Measurements from ENCODE around the gene MICALL1. TPM values are rescaled to one million over a fixed set of nuclear protein-coding genes. Genes with fewer than 3 reads are reported as not detected.

Gene MICALL1, protein sequence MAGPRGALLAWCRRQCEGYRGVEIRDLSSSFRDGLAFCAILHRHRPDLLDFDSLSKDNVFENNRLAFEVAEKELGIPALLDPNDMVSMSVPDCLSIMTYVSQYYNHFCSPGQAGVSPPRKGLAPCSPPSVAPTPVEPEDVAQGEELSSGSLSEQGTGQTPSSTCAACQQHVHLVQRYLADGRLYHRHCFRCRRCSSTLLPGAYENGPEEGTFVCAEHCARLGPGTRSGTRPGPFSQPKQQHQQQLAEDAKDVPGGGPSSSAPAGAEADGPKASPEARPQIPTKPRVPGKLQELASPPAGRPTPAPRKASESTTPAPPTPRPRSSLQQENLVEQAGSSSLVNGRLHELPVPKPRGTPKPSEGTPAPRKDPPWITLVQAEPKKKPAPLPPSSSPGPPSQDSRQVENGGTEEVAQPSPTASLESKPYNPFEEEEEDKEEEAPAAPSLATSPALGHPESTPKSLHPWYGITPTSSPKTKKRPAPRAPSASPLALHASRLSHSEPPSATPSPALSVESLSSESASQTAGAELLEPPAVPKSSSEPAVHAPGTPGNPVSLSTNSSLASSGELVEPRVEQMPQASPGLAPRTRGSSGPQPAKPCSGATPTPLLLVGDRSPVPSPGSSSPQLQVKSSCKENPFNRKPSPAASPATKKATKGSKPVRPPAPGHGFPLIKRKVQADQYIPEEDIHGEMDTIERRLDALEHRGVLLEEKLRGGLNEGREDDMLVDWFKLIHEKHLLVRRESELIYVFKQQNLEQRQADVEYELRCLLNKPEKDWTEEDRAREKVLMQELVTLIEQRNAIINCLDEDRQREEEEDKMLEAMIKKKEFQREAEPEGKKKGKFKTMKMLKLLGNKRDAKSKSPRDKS
- total RNA-seq = 10 to 100 TPM; 25.2 to 38.0 TPM
- 30.8 TPM for polyA plus RNA-seq (ENCODE audit: insufficient read depth, low read depth, low replicate concordance)
- long read RNA-seq, donor 1, full-length matches to known transcripts = 1 of 1 reads
- long read RNA-seq, donor 1, partial matches to known transcripts = 0 of 1 reads
- long read RNA-seq, donor 1, other reads (novel, unspliced or antisense) = 0 of 1 reads
- long read RNA-seq, donor 2 = 0 reads

DNA sequence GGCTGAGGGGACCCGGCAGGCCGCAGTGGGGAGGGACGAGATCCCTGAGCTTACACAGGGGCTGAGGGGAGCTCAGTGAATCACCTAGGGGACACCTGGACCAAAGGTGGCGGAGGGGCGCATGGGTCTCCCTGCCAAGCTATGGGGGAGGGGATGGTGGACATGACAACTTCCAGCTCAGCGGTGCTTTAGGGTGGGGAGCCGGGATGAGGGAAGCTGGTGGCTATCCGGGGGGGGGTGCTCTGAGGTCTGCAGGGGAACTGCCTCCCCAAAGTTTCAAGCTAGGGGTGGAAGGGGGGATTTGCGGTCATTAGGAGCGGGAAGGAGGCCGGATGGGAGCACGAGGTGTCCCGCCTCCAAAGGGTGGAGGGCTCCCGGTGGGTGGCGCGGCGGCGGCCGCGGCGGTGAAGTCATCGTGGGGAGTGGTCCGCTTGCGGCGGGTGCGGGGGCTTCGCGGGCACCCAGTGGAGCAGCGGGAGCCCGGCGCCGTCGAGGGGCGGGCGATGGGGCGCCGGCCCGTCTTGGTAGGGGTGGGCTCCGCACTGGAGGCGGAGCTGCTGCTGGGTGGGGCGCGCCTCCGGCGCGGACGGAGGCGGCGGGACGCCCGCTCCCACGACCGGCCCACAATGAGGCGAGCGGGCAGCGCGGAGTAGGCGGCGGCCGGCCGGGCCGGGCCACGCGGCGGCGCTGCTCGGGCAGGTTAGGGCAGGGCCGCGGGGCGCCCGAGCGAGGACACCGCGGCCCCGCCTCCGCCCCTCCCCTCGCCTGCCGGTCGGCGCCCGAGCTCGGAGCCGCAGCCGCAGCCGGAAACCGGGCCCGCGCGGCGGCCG lies at the start of gene MICALL1:
Gene MICALL1 (plus strand): TSS at position 764 of the 830 bp plus-strand sequence. CDS start 126 bp downstream, outside the sequence.
- H3K4me1 ChIP-seq = peaks cover 20% of the 10 kb centered on the region
- no peaks in the 10 kb centered on the region for H3K27me3 ChIP-seq
- H3K9me3 ChIP-seq = no peaks in the 10 kb centered on the region

DNA sequence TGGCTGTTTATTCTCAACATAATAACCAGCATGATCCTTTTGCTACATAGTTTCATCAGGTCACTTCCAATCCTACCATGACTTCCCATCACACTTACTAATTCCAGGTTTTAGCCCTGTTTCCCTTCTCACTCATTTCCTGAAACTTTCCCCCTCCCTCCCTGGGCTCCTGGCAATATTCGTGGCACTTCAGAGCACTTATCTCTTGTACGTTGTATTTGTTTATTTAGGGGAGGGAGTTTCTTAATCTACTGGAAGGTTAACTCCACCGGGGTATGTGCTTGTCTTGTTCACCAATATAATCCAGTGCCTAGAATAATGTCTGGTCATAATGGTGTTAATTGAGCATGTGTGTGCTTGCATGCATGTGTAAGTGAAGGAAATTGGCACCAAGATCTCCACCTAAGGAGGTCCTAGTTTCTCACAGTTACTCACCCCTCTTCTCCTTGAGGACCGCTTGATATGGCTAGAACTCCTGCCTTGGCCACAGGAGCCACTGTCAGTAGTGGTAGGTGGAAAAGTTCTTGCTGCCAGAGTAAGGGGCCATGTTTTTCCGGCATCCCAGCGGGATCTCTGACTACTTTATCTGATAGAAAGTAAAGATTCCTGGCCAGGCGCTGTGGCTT lies 45.2 kb upstream of the MICALL1 start:
- Histone ChIP-seq H3K4me1 (peaks cover 14% of the 10 kb centered on the region), H3K36me3 (ENCODE audit: low read depth, missing control alignments) (no peaks in the 10 kb centered on the region), H3K27me3 (no peaks in the 10 kb centered on the region), H3K9me3 (no peaks in the 10 kb centered on the region), H3K4me3 (no peak overlapping the region), H3K27ac (no peak overlapping the region)
- no peak for DNase-seq
- TF ChIP-seq POLR2A (IDR thresholded peaks at IDR 0.05) = no peak
- TF ChIP-seq, protein P1, sequence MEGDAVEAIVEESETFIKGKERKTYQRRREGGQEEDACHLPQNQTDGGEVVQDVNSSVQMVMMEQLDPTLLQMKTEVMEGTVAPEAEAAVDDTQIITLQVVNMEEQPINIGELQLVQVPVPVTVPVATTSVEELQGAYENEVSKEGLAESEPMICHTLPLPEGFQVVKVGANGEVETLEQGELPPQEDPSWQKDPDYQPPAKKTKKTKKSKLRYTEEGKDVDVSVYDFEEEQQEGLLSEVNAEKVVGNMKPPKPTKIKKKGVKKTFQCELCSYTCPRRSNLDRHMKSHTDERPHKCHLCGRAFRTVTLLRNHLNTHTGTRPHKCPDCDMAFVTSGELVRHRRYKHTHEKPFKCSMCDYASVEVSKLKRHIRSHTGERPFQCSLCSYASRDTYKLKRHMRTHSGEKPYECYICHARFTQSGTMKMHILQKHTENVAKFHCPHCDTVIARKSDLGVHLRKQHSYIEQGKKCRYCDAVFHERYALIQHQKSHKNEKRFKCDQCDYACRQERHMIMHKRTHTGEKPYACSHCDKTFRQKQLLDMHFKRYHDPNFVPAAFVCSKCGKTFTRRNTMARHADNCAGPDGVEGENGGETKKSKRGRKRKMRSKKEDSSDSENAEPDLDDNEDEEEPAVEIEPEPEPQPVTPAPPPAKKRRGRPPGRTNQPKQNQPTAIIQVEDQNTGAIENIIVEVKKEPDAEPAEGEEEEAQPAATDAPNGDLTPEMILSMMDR (IDR thresholded peaks at IDR 0.05) = no peak
- WGBS, 2 donors = 63 to 65% methylated on average over 7 of the region's 7 CpGs
- intact Hi-C loops (cut with DNase I; ENCODE audit: low total_unique reads) = no loop called here

More for the DNA sequence above, at the start of gene MICALL1:
- Histone ChIP-seq H3K4me3 (peak within 1 kb of the TSS; percentile 65 to 72), H3K36me3 (ENCODE audit: low read depth, missing control alignments) (no peaks in the 10 kb centered on the region), H3K27ac (peak within 1 kb of the TSS; percentile 67 to 86)
- TF ChIP-seq, protein P1 (IDR thresholded peaks at IDR 0.05) = peak in 1 of 3 experiments; percentile 31
- no peak for TF ChIP-seq POLR2A (IDR thresholded peaks at IDR 0.05)
- peak; percentile 69 for DNase-seq
- intact Hi-C loops (cut with DNase I; ENCODE audit: low total_unique reads) = no loop called here
- WGBS, 2 donors = 13 to 36% methylated on average over 8 to 27 of the region's 90 CpGs

DNA sequence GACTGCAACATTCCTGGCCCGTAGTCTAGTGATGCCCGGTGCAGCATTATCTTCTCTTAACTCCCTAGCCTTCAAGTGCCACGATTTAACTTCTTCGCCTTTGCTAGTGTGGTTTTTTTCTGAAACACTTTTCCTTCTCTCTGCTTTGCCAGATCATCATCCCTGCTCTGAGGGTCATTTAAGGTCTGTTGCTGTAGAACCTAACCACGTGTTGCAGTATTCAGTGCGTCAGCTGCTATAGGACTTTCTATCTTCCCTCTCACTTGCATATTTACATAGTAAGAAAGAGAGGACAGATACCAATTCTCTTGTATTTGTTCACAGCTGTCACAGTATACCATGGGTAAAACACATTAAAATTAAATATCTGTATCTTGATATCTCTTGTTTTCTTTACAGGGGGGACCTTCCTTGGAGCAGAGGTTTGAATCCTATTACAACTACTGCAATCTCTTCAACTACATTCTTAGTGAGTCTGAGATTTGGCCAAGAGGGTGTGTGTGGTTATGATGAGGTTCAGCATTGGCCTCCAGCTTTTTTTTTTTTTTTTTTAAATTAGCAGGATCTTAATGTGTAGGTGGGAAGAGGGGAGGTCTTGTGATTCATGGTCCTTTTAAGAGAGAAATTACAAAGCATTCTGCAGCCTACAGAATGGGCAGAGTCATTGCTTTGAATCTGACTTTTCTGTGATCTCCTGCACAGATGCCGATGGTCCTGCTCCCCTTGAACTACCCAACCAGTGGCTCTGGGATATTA lies 43.3 kb upstream of the MICALL1 start:
- H3K4me3 ChIP-seq = no peak overlapping the region
- 55 to 57% methylated on average over 7 of the region's 7 CpGs for WGBS, 2 donors
- peak overlapping the region in 1 of 2 donors; percentile 43 for H3K27ac ChIP-seq
- H3K27me3 ChIP-seq = no peaks in the 10 kb centered on the region
- no peak for DNase-seq
- H3K9me3 ChIP-seq = no peaks in the 10 kb centered on the region
- TF ChIP-seq, protein P1 (IDR thresholded peaks at IDR 0.05) = no peak
- TF ChIP-seq POLR2A (IDR thresholded peaks at IDR 0.05) = no peak
- H3K36me3 ChIP-seq (ENCODE audit: low read depth, missing control alignments) = no peaks in the 10 kb centered on the region
- intact Hi-C loops (cut with DNase I; ENCODE audit: low total_unique reads) = no loop called here
- peaks cover 14% of the 10 kb centered on the region for H3K4me1 ChIP-seq
